Amygdala (tissue), 56 donors: ENCODE results near the gene TMEM52.
"Not testable (repeated sequence)": the region's sequence is repeated elsewhere in the genome, so short reads cannot be mapped to it uniquely, and the experiment has no call there.

ENCODE experiments used
- DNase-seq, 56 donors: peaks; one replicate each; lab custom pipeline; 2025; lab: John Stamatoyannopoulos, UW

Gene TMEM52

GRCh38 chr1:1947493-1947892, 28.4 kb upstream of the TMEM52 start:
- no peak for DNase-seq

- peak in 15 of 56 donors; percentile 3 to 70 (median 33) for DNase-seq
These were observed 27.5 kb upstream of the TMEM52 start for GRCh38 chr1:1946540-1946939.

GRCh38 chr1:1945782-1946393, 26.8 kb upstream of the TMEM52 start:
- no peak for DNase-seq

GRCh38 chr1:1943834-1944570, 24.9 kb upstream of the TMEM52 start:
- DNase-seq, result peak in 22 of 56 donors; percentile 5 to 55 (median 26)

- DNase-seq, result no peak
These were observed 23.9 kb upstream of the TMEM52 start for GRCh38 chr1:1942753-1943656.

- DNase-seq, result no peak
These were observed 23.0 kb upstream of the TMEM52 start for GRCh38 chr1:1941868-1942752.

GRCh38 chr1:1941211-1941841, 22.2 kb upstream of the TMEM52 start:
- no peak for DNase-seq

GRCh38 chr1:1940123-1940425, 21.0 kb upstream of the TMEM52 start:
- DNase-seq, result no peak

GRCh38 chr1:1939296-1940122, 20.4 kb upstream of the TMEM52 start:
- no peak for DNase-seq

- DNase-seq, result no peak
These were observed 19.7 kb upstream of the TMEM52 start for GRCh38 chr1:1938613-1939295.

- no peak for DNase-seq
These were observed 19.1 kb upstream of the TMEM52 start for GRCh38 chr1:1938276-1938573.

GRCh38 chr1:1937549-1938275, 18.6 kb upstream of the TMEM52 start:
- no peak for DNase-seq

GRCh38 chr1:1937061-1937460, 18.0 kb upstream of the TMEM52 start:
- no peak for DNase-seq

GRCh38 chr1:1934848-1935247, 15.8 kb upstream of the TMEM52 start:
- not testable (repeated sequence) for DNase-seq

GRCh38 chr1:1929639-1930545, 10.8 kb upstream of the TMEM52 start:
- no peak for DNase-seq

GRCh38 chr1:1929102-1929638, 10.1 kb upstream of the TMEM52 start:
- DNase-seq, result no peak
